ENCODE data around the gene AMN.

Gene AMN

DNA sequence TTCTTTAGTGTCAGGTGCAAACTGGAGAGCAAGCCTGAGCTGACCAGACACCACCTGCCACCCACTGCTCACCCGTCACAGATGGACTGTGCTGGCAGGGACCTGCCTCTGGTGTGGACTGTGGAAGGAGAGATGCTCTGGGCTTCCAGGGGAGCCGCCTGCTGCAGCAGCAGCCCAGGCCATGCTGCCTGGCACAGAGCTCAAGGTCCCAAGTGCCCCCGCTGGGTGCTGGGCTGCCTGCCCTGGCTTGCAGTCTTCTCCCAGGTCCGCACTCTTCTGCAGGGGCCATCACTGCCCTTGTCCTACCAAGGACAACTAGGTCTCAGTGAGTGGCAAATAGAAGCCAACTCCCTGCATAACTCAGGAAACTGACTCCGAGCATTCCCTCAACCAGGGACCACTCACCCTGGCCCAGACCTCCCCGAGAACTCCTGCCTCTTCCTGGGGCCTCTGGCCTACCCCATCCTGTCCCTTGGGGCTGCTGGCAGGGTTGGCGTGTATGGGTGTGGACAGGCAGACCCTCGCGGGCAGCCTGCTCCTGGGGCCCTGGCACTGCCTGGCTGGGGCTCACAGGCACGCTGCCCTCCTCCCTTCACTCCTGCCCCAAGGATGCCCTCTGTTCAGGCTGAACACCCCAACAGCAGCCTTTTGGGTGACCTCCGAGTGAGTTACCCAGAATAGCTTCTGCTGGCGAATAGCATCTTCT lies 9.3 kb downstream of the AMN start:
- H3K4me3 ChIP-seq (ENCODE audit: low read depth in 1 of 2, low read length in 2 of 2) = no peak overlapping the region
- H3K9ac ChIP-seq (ENCODE audit: low read depth, low read length) = no peak overlapping the region
- DNase-seq (no peak), ATAC-seq (ENCODE audit: insufficient read depth, low read depth) (no peak)
- H3K9me3 ChIP-seq (ENCODE audit: insufficient read depth, low read length, severe bottlenecking) = no peaks in the 10 kb centered on the region
- no peak overlapping the region for H3K4me2 ChIP-seq (ENCODE audit: insufficient read depth, low read length)
- H3K36me3 ChIP-seq (ENCODE audit: insufficient read depth, low read length) = no peaks in the 10 kb centered on the region
- no peaks in the 10 kb centered on the region for H3K27me3 ChIP-seq (ENCODE audit: insufficient read depth, low read length, poor library complexity)
- H3K79me2 ChIP-seq (ENCODE audit: insufficient read depth, low read length) = no peaks in the 10 kb centered on the region
- H3K27ac ChIP-seq (ENCODE audit: low read length) = no peak overlapping the region
- H3K4me1 ChIP-seq (ENCODE audit: insufficient read depth, low read length) = peaks cover 16% of the 10 kb centered on the region
- no peaks in the 10 kb centered on the region for H4K20me1 ChIP-seq (ENCODE audit: insufficient read depth, low read length)
- H2AFZ ChIP-seq (ENCODE audit: low read depth, low read length) = no peak overlapping the region
- TF ChIP-seq EZH2 (IDR thresholded peaks at IDR 0.05; ENCODE audit: borderline replicate concordance, low read depth, low read length, severe bottlenecking) = no peak

DNA sequence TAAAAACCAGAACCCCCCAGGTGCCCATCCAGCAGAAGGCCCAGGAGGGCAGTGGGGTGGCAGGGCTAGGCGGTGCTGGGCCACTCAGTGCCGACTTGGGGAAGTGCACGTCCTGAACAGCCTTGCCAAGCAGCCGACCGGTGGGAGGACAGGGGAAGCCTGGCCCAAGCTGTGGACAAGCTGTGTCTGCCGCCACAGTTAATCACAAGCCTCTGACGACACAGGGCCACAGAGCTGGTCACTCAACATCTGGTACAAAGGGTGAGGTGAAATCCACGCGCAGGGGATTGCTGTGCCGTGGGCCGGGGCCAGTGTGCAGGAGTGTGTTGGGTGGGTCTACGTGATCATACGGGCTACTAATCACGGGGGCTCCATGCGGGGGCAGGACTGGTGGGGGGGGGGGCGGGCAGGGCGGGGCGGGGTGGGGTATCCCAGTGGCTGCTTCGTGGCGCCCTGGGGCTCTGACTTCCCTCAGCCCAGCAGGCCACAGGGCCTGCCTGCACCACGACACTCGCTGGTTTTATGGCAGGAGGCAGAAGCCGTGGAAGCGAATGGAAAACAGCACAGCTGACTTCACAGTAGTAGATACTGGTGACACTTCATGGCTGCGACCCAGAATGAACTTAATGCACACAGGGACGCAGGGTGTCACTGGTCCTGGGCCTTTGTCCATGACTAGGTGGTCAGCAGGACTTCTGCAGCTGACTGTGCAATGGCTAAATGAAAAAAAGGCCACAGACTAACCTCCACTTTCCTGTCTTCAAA lies 10.2 kb downstream of the AMN start:
- no peak for DNase-seq
- no peak overlapping the region for H3K9ac ChIP-seq (ENCODE audit: low read depth, low read length)
- no peaks in the 10 kb centered on the region for H3K79me2 ChIP-seq (ENCODE audit: insufficient read depth, low read length)
- H3K9me3 ChIP-seq (ENCODE audit: insufficient read depth, low read length, severe bottlenecking) = no peaks in the 10 kb centered on the region
- no peak overlapping the region for H3K4me2 ChIP-seq (ENCODE audit: insufficient read depth, low read length)
- H3K27me3 ChIP-seq (ENCODE audit: insufficient read depth, low read length, poor library complexity) = no peaks in the 10 kb centered on the region
- no peak overlapping the region for H3K27ac ChIP-seq (ENCODE audit: low read length)
- no peak overlapping the region for H2AFZ ChIP-seq (ENCODE audit: low read depth, low read length)
- TF ChIP-seq, protein P1, sequence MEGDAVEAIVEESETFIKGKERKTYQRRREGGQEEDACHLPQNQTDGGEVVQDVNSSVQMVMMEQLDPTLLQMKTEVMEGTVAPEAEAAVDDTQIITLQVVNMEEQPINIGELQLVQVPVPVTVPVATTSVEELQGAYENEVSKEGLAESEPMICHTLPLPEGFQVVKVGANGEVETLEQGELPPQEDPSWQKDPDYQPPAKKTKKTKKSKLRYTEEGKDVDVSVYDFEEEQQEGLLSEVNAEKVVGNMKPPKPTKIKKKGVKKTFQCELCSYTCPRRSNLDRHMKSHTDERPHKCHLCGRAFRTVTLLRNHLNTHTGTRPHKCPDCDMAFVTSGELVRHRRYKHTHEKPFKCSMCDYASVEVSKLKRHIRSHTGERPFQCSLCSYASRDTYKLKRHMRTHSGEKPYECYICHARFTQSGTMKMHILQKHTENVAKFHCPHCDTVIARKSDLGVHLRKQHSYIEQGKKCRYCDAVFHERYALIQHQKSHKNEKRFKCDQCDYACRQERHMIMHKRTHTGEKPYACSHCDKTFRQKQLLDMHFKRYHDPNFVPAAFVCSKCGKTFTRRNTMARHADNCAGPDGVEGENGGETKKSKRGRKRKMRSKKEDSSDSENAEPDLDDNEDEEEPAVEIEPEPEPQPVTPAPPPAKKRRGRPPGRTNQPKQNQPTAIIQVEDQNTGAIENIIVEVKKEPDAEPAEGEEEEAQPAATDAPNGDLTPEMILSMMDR (IDR thresholded peaks at IDR 0.05; ENCODE audit: borderline replicate concordance, extremely low read depth, low read length, poor library complexity, severe bottlenecking) = no peak
- no peak for TF ChIP-seq EZH2 (IDR thresholded peaks at IDR 0.05; ENCODE audit: borderline replicate concordance, low read depth, low read length, severe bottlenecking)
- H3K4me1 ChIP-seq (ENCODE audit: insufficient read depth, low read length) = peaks cover 16% of the 10 kb centered on the region
- no peaks in the 10 kb centered on the region; the same call in 1 of the 2 replicates for H4K20me1 ChIP-seq (ENCODE audit: insufficient read depth, low read length)
- H3K4me3 ChIP-seq (ENCODE audit: low read depth in 1 of 2, low read length in 2 of 2) = no peak overlapping the region
- no peaks in the 10 kb centered on the region for H3K36me3 ChIP-seq (ENCODE audit: insufficient read depth, low read length)
- ATAC-seq (ENCODE audit: insufficient read depth, low read depth) = no peak

DNA sequence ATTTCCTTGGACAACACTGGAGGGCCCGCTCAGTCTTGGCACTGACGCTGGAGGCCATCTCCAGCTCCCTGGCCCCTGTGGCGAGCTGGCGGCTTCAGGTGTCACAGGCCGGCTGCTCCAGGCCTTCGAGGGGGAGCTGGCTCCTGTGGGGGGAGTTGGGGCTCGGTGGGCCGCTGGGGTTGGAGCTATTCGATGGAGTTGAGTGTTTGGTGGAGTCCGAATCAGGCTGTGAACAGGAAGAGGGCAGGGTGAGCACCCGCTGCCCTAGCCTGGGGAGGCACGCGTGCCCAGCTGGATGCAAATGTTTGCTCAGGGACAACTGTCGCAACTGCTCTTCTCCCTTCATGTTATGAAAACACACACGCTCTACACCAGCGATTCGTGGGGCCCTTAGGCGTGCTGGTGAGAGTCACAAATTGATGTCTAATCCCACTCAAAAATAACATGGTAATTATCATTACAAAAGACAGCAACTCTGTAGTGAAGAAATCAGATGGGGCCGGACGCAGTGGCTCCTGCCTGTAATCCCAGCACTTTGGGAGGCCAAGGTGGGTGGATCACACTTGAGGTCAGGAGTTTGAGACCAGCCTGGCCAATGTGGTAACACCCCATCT lies 11.3 kb downstream of the AMN start:
- no peak for DNase-seq
- no peak overlapping the region for H2AFZ ChIP-seq (ENCODE audit: low read depth, low read length)
- H3K27ac ChIP-seq (ENCODE audit: low read length) = no peak overlapping the region
- H3K27me3 ChIP-seq (ENCODE audit: insufficient read depth, low read length, poor library complexity) = no peaks in the 10 kb centered on the region
- ATAC-seq (ENCODE audit: insufficient read depth, low read depth) = no peak
- no peak overlapping the region for H3K4me3 ChIP-seq (ENCODE audit: low read depth in 1 of 2, low read length in 2 of 2)
- H3K36me3 ChIP-seq (ENCODE audit: insufficient read depth, low read length) = no peaks in the 10 kb centered on the region
- peaks cover 8% of the 10 kb centered on the region for H3K4me1 ChIP-seq (ENCODE audit: insufficient read depth, low read length)
- no peak overlapping the region for H3K9ac ChIP-seq (ENCODE audit: low read depth, low read length)
- no peak for TF ChIP-seq EZH2 (IDR thresholded peaks at IDR 0.05; ENCODE audit: borderline replicate concordance, low read depth, low read length, severe bottlenecking)
- TF ChIP-seq, protein P1 (IDR thresholded peaks at IDR 0.05; ENCODE audit: borderline replicate concordance, extremely low read depth, low read length, poor library complexity, severe bottlenecking) = no peak
- H3K4me2 ChIP-seq (ENCODE audit: insufficient read depth, low read length) = no peak overlapping the region
- no peaks in the 10 kb centered on the region for H3K9me3 ChIP-seq (ENCODE audit: insufficient read depth, low read length, severe bottlenecking)
- H4K20me1 ChIP-seq (ENCODE audit: insufficient read depth, low read length) = no peaks in the 10 kb centered on the region; the same call in 1 of the 2 replicates
- no peaks in the 10 kb centered on the region for H3K79me2 ChIP-seq (ENCODE audit: insufficient read depth, low read length)

GRCh38 chr14:102935756-102936155 lies 13.3 kb downstream of the AMN start:
- no peak for ATAC-seq (ENCODE audit: insufficient read depth, low read depth)
- no peak for TF ChIP-seq EZH2 (IDR thresholded peaks at IDR 0.05; ENCODE audit: borderline replicate concordance, low read depth, low read length, severe bottlenecking)
- TF ChIP-seq, protein P1 (IDR thresholded peaks at IDR 0.05; ENCODE audit: borderline replicate concordance, extremely low read depth, low read length, poor library complexity, severe bottlenecking) = no peak
- no peak overlapping the region for H3K4me2 ChIP-seq (ENCODE audit: insufficient read depth, low read length)
- H3K4me1 ChIP-seq (ENCODE audit: insufficient read depth, low read length) = no peaks in the 10 kb centered on the region
- H3K27me3 ChIP-seq (ENCODE audit: insufficient read depth, low read length, poor library complexity) = no peaks in the 10 kb centered on the region
- no peaks in the 10 kb centered on the region for H3K79me2 ChIP-seq (ENCODE audit: insufficient read depth, low read length)
- no peak overlapping the region for H3K9ac ChIP-seq (ENCODE audit: low read depth, low read length)
- DNase-seq = no peak
- H4K20me1 ChIP-seq (ENCODE audit: insufficient read depth, low read length) = no peaks in the 10 kb centered on the region; the same call in 1 of the 2 replicates
- H3K27ac ChIP-seq (ENCODE audit: low read length) = no peak overlapping the region
- H2AFZ ChIP-seq (ENCODE audit: low read depth, low read length) = no peak overlapping the region
- no peaks in the 10 kb centered on the region for H3K36me3 ChIP-seq (ENCODE audit: insufficient read depth, low read length)
- H3K4me3 ChIP-seq (ENCODE audit: low read depth in 1 of 2, low read length in 2 of 2) = no peak overlapping the region
- no peaks in the 10 kb centered on the region for H3K9me3 ChIP-seq (ENCODE audit: insufficient read depth, low read length, severe bottlenecking)

Measured in DND-41 (cell line).